Prostate gland (tissue), 2 donors: ENCODE data around the gene SNPH.

Experiments
- POLR2AphosphoS5 ChIP-seq: sonication (generic); formaldehyde crosslinking; IDR thresholded peaks from one replicate; pipeline ENCODE4 v1.6.1; 2017; ENCODE audit warnings: antibody characterized with exemption
- TF ChIP-seq, protein P1 (sequence below), 4 experiments: fragments of 200-600 bp in 2 of 4; fragments of 450-650 bp in 2 of 4; sonication (generic) in 2 of 4; IDR thresholded peaks; 1 replicate in 3 of 4; 2 replicates in 1 of 4; pipeline ENCODE4 v1.5.1; 2016 to 2019; ENCODE audit warnings: antibody characterized with exemption in 4 of 4, mild to moderate bottlenecking in 2 of 4, moderate library complexity in 2 of 4

DNA sequence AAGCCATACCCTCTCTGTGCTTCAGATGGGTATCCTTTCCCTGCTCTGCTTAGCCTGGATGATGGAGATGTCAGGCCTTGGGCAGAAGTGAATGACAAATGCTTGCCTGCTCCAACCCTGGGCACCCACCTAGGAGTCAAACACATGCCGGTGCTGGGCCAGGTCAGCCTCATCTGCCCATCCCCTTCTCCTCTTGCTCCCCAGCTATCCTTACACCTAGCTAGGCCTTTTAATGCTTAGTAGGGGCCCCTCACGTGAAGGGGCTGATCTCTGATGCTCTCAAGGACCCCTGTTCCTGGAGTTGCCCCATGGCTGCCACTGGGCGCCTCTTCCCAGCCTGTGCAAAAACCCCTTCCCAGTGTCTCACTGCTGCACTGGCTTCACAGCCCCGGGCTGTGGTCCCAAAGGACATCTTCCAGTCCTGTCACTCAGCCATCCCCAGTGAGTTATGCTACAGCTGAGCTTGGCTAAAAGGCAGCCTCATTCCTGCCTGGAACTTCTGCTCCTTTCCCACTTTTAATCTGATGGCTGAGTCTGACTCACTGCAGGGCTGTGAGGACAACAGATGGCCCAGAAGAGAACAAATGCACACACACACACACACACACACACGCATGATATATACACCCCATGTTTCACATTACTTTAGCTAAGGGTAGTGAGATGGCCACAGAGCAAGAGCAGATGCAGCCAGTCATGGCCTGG is 75.6 kb downstream of the SNPH start:
- no peak for TF ChIP-seq POLR2AphosphoS5
- TF ChIP-seq, protein P1, sequence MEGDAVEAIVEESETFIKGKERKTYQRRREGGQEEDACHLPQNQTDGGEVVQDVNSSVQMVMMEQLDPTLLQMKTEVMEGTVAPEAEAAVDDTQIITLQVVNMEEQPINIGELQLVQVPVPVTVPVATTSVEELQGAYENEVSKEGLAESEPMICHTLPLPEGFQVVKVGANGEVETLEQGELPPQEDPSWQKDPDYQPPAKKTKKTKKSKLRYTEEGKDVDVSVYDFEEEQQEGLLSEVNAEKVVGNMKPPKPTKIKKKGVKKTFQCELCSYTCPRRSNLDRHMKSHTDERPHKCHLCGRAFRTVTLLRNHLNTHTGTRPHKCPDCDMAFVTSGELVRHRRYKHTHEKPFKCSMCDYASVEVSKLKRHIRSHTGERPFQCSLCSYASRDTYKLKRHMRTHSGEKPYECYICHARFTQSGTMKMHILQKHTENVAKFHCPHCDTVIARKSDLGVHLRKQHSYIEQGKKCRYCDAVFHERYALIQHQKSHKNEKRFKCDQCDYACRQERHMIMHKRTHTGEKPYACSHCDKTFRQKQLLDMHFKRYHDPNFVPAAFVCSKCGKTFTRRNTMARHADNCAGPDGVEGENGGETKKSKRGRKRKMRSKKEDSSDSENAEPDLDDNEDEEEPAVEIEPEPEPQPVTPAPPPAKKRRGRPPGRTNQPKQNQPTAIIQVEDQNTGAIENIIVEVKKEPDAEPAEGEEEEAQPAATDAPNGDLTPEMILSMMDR (IDR thresholded peaks at IDR 0.05): no peak
